LNCaP clone FGC (cell line): Measurements from ENCODE around the gene MTUS2.

Experiments used
- DNase-seq: peaks from one replicate; pipeline ENCODE4 v3.0.0-alpha.2; 2011; ENCODE audit warnings: low read depth
- H3K4me3 ChIP-seq: 2 replicates; pipeline ENCODE4 v1.5.1; 2011; ENCODE audit warnings: mild to moderate bottlenecking, low read depth, low read length, control low read depth
- CTCF ChIP-seq: IDR thresholded peaks from 2 replicates; pipeline ENCODE4 v1.5.1; 2012; ENCODE audit warnings: mild to moderate bottlenecking; ENCODE audit not compliant: control insufficient read depth, insufficient read depth; ENCODE audit errors: extremely low read depth

MTUS2 gene

GRCh38 chr13:29480893-29481525 lies 660.9 kb downstream of the MTUS2 start:
- no peak for DNase-seq
- H3K4me3 ChIP-seq, result no peak overlapping the region
- no peak for TF ChIP-seq CTCF

GRCh38 chr13:29481603-29482002 lies 661.5 kb downstream of the MTUS2 start:
- no peak overlapping the region for H3K4me3 ChIP-seq
- no peak for TF ChIP-seq CTCF
- no peak for DNase-seq

- H3K4me3 ChIP-seq, result no peak overlapping the region
- DNase-seq, result no peak
- TF ChIP-seq CTCF, result no peak
Observed at GRCh38 chr13:29482504-29482903, 662.4 kb downstream of the MTUS2 start.

GRCh38 chr13:29483211-29483610 lies 663.1 kb downstream of the MTUS2 start:
- DNase-seq, result no peak
- no peak for TF ChIP-seq CTCF
- no peak overlapping the region for H3K4me3 ChIP-seq

- no peak for DNase-seq
- H3K4me3 ChIP-seq, result no peak overlapping the region
- TF ChIP-seq CTCF, result no peak
Observed at GRCh38 chr13:29483623-29484022, 663.5 kb downstream of the MTUS2 start.

GRCh38 chr13:29484236-29484635 lies 664.1 kb downstream of the MTUS2 start:
- H3K4me3 ChIP-seq, result no peak overlapping the region
- no peak for DNase-seq
- no peak for TF ChIP-seq CTCF

- TF ChIP-seq CTCF, result no peak
- no peak for DNase-seq
- no peak overlapping the region for H3K4me3 ChIP-seq
Observed at GRCh38 chr13:29484796-29485195, 664.7 kb downstream of the MTUS2 start.
